Upper lobe of left lung (tissue), 4 donors: ENCODE data around the gene PHF1.

Experiments
- EP300 ChIP-seq, 4 donors: sonication (generic); formaldehyde crosslinking; IDR thresholded peaks; one replicate each; pipeline ENCODE4 v1.5.1; 2017; ENCODE audit warnings: antibody characterized with exemption in 4 of 4, control low read depth in 2 of 4
- POLR2A ChIP-seq, 4 donors: fragments of 450-650 bp; IDR thresholded peaks; one replicate each; pipeline ENCODE4 v1.5.1; 2016 to 2017; ENCODE audit warnings: antibody characterized with exemption in 4 of 4, mild to moderate bottlenecking in 2 of 4
- TF ChIP-seq, protein P1 (sequence below), 6 experiments: fragments of 450-650 bp in 4 of 6; fragments of 200-600 bp in 2 of 6; sonication (generic) in 2 of 6; IDR thresholded peaks; one replicate each; pipeline ENCODE4 v1.5.1; 2016 to 2019; ENCODE audit warnings: antibody characterized with exemption in 6 of 6

DNA sequence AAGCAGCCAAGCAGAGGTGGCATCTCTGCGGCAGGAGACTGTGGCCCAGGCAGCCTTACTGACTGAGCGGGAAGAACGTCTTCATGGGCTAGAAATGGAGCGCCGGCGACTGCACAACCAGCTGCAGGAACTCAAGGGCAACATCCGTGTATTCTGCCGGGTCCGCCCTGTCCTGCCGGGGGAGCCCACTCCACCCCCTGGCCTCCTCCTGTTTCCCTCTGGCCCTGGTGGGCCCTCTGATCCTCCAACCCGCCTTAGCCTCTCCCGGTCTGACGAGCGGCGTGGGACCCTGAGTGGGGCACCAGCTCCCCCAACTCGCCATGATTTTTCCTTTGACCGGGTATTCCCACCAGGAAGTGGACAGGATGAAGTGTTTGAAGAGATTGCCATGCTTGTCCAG, 5.9 kb upstream of the PHF1 start:
- TF ChIP-seq, protein P1, sequence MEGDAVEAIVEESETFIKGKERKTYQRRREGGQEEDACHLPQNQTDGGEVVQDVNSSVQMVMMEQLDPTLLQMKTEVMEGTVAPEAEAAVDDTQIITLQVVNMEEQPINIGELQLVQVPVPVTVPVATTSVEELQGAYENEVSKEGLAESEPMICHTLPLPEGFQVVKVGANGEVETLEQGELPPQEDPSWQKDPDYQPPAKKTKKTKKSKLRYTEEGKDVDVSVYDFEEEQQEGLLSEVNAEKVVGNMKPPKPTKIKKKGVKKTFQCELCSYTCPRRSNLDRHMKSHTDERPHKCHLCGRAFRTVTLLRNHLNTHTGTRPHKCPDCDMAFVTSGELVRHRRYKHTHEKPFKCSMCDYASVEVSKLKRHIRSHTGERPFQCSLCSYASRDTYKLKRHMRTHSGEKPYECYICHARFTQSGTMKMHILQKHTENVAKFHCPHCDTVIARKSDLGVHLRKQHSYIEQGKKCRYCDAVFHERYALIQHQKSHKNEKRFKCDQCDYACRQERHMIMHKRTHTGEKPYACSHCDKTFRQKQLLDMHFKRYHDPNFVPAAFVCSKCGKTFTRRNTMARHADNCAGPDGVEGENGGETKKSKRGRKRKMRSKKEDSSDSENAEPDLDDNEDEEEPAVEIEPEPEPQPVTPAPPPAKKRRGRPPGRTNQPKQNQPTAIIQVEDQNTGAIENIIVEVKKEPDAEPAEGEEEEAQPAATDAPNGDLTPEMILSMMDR (IDR thresholded peaks at IDR 0.05) = no peak
- TF ChIP-seq POLR2A (IDR thresholded peaks at IDR 0.05) (no peak), EP300 (IDR thresholded peaks at IDR 0.05) (no peak)
